ENCODE measurements around the gene PALLD.

GRCh38 chr4:168569931-168570276 is 73.1 kb downstream of the PALLD start:
- no peak for TF ChIP-seq GATA2 (IDR thresholded peaks at IDR 0.05; ENCODE audit: low read depth, low read length)
- no peak for TF ChIP-seq GATA3 (IDR thresholded peaks at IDR 0.05; ENCODE audit: low read depth, low read length)
